NCI-H510A treated with DMSO at 0.1 percent for 48 hours (cell line): ENCODE data around the gene FLOT1.
A peak's percentile ranks its signal among the peaks of the same experiment; 100 is the strongest.
"Not testable (repeated sequence)": the region's sequence is repeated elsewhere in the genome, so short reads cannot be mapped to it uniquely, and the experiment has no call there.

Experiments
- DNase-seq: peaks from one replicate; lab custom pipeline; 2025; lab: John Stamatoyannopoulos, UW

Gene FLOT1

DNA sequence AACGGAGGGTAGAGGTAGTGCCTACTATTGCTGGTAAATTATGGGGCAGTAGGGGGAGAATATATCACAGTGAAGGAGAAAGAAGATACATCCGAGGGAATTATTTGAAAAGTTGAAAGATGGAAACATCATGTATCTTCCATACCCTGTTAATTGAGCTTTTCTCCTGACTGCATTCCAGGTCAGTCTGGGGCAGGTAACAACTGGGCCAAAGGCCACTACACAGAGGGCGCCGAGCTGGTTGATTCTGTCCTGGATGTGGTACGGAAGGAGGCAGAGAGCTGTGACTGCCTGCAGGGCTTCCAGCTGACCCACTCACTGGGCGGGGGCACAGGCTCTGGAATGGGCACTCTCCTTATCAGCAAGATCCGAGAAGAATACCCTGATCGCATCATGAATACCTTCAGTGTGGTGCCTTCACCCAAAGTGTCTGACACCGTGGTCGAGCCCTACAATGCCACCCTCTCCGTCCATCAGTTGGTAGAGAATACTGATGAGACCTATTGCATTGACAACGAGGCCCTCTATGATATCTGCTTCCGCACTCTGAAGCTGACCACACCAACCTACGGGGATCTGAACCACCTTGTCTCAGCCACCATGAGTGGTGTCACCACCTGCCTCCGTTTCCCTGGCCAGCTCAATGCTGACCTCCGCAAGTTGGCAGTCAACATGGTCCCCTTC lies 19.2 kb downstream of the FLOT1 start:
- DNase-seq: not testable (repeated sequence)

DNA sequence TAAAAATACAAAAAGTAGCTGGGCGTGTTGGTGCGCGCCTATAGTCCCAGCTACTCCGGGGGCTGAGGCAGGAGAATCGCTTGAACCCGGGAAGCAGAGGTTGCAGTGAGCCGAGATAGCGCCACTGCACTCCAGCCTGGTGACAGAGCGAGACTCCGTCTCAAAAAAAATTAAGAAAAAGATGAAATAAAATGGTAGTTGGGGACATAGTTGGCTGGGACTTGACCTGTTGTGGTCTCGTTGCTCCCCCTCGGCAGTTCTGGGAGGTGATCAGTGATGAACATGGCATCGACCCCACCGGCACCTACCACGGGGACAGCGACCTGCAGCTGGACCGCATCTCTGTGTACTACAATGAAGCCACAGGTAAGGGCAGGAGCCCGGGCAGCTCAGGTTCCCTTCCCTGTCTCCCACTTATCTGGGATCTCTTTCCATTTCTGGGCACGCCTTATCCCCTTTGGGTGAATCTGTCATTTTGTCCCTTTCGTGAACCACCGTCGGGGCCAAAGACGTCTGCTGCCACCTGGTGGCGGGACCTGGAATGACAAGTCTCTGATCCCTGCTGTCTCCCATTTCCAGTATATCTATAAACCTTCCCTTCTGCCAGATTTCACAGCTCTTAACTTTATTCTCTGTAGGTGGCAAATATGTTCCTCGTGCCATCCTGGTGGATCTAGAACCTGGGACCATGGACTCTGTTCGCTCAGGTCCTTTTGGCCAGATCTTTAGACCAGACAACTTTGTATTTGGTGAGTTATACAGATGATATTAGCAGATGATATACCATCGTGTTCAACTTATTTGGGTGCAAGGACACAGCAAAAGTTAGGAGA lies 20.0 kb downstream of the FLOT1 start:
- DNase-seq: peak; percentile 68

DNA sequence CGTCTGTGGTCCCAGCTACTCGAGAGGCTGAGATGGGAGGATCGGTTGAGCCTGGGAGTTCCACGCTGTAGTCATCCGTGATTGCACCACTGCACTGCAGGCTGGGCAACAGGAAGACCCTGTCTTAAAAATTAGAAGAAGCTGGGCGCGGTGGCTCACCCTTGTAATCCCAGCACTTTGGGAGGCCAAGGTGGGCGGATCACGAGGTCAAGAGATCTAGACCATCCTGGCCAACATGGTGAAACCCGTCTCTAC lies 20.5 kb downstream of the FLOT1 start:
- DNase-seq: not testable (repeated sequence)

DNA sequence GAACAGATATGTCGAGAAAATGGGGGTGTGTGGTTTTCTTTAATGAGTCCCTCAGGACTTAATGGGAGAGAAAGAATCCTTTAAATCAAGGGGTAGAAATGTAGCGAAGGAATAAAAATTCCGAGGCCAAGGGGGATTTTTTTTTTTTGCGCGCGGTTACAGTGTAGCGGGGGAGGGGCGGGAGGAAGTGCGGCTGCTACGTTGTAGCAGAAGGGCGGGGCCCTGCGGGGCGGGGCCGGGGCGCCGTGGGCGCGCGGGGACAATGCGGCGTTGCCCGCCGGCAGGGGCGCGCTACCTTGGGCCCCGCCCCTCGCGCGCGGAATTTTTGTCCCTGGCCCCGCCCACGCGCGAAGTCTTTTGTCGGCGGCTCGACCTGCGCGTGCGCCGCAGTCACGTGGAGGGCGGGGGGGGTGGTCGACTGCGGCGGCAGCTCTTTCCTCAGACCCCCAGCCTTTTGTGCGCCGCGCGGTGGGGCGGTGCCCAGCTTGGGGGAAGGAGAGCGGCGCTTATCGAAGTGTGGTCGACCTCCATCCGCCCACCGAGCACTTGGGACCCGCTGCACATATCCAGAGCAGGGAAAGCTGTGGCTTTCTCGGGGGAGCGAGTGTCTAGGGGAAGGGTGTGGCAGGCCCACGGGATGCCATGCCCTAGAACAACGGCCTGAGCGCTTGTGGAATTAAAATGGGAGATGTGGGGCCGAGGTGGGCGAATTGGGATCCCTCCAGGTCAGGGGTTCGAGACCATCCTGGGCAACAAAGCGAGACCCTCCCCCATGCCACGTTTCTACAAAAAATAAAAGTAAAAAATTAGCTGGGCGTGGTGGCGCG lies 21.1 kb downstream of the FLOT1 start:
- peak; percentile 90 for DNase-seq

DNA sequence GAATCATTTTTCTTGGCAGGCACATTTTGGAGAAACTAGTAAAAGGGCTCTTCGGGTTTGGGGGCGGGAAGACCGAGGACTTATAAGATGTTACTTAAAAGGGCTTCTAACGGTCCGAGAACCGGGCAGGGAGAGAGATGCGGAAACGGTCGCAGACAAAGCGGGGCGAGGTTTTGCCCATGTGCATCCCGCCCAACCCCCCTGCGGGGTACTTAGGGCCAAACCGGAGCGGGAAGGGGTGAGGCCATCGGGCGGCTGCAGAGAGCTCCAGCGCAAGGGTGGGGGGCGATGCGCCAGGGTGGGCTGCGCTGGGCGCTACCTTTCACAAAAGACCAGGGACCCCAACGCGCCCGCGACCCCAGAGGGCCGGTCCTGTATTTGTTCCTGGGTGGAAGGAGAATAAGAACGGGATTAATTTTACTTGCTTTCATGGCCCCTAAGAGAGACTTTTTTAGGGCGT lies 21.7 kb downstream of the FLOT1 start:
- DNase-seq: peak; percentile 49

DNA sequence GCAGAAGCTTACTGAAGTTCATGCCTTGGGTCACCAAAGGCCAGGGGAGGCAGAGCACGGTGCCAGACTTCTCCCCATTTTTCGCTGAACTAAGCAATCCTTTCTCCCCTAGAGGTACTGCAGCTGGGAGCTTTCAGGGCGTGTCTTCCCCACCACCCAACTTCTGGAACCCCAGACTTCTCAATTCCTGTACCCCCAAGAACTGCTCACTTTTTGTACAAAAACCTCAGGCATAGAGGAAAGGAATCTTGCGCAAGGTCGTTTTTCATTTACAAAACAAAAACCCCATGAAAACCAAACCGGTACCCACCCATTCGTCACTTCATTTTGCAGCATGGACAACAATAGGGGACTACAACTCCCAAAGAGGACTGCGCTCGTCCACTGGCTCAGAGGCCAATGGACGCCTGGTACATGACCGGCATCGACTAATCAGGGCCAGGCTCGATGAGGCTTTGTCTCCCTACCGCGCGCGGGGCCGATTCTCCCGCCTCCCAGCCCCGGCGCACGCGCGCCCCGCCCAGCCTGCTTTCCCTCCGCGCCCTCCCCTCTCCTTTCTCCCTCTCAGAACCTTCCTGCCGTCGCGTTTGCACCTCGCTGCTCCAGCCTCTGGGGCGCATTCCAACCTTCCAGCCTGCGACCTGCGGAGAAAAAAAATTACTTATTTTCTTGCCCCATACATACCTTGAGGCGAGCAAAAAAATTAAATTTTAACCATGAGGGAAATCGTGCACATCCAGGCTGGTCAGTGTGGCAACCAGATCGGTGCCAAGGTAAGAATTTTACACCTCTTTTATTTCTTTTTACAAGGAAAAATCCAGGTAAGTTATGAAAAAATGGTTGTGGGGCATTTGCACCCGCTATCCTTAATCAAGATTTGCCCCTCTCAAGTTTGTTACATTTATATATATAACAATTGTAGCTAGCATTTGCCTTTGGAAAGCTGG lies 22.4 kb downstream of the FLOT1 start, which contains the start of gene TUBB:
TSS of gene TUBB (plus strand) at position 562 of the 947 bp plus-strand sequence. CDS start at position 717, 155 bp downstream.
- DNase-seq: peak; percentile 94

DNA sequence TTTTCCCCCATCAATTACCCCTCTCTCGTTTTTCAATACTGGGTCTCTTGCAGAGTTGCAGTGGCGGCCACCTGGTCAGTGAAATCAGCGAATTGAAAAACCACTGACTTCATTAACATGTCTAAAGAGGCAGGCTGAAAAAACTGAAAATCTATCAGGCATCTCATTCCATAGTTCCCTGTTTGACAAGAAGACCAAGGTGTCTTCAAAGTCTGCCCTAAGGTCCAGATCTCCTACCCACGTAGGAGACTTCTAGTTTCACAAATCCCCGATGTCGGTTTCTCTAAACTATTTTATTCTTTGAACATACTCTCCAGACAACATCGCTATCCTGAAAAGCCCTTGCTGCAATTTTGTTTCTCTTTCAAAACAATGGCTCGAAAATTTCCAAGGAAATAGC lies 23.1 kb downstream of the FLOT1 start:
- peak; percentile 69 for DNase-seq

DNA sequence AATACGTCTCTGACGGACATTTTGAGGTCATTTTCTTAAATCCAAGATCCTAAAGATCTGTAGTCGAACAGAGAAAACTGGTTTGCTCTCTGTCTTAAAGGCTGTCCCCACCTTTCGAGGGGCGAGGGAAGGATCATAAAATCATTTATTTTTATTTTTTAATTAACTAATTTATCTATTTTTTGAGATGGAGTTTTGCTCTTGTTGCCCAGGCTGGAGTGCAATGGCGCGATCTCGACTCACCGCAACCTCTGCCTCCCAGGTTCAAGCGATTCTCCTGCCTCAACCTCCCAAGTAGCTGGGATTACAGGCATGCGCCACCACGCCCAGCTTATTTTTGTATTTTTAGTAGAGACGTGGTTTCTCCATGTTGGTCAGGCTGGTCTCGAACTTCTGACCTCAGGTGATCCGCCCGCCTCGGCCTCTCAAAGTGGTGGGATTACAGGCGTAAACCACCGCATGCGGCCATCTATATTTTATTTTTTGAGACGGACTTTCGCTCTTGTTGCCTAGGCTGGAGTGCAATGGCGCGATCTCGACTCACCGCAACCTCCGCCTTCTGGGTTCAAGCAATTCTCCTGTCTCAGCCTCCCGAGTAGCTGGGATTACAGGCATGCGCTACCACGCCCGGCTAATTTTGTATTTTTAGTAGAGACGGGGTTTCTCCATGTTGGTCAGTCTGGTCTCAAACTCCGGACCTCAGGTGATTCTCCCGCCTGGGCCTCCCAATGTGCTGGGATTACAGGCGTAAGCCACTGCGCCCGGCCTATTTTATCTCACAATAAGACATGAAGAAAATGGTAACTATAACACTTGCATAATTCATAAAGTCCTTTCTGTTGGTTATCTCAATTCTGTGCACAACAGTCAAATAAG lies 24.4 kb downstream of the FLOT1 start:
- DNase-seq: not testable (repeated sequence)

DNA sequence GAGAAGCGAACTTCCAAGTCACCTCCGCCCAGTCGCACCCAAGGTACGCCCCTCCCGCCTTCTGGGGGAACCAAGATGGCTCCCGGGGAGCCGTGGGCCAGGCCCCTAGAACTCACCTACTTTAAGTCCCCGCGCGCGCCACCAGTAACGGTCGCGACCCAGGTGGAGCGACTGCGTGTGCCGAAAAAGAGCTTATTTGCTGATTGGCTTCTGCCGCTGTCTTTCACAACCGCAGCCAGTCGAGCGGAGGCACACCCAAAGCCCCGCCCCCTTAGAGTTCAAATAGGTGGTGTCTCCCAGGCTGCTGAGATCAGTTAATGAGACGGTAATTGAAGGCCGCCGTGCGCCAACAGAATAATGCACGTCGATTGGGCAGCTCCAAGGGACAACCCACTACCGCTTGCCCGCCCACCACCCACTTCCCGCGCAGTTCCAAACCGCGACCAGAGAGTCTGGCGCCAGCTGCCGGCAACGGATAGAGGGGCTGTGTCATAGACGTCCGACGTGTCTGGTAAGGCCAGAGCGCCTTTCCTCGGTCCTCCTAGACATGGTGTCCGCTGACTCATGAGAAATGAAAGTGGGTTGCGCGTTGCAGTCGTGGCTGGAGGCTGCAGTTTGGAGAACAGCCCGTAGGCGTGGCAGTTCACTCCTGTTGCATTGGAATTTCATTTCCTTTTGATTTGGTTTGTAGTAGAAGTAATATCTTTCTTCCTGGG lies 25.2 kb downstream of the FLOT1 start, which contains the start of gene MDC1:
TSS of gene MDC1 (minus strand) at position 153 of the 716 bp plus-strand sequence. CDS start 2,106 bp downstream, outside the sequence.
- peak; percentile 100 for DNase-seq

DNA sequence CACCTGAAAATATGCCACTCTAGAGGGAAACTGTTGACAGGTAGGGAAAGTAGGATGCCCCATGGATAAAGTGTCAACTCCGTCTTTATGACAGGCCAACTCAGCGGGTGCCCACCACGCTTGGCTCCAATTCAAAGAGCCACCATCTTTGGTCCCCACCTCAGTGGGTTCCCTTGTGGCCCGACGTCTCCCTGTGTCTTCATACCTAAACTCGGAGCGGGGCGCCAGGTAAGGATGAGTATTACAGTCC lies 25.7 kb downstream of the FLOT1 start:
- DNase-seq: no peak

DNA sequence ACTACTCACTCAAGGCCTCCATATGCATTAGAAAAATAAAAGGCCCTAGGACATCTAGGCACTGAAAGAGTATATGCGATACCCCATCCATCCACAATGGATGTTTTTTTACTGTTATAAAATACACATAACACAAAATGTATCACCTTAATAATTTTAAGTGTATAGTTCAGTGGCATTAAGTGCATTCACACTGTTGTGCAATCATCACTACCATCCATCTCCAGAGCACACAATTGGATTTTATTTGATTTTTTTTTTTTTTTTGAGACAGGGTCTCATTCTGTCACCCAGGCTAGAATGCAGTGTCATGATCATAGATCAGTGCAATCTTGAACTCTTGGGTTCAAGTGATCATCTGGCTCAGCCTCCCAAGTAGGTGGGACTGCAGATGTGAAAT lies 28.2 kb downstream of the FLOT1 start:
- DNase-seq: no peak

DNA sequence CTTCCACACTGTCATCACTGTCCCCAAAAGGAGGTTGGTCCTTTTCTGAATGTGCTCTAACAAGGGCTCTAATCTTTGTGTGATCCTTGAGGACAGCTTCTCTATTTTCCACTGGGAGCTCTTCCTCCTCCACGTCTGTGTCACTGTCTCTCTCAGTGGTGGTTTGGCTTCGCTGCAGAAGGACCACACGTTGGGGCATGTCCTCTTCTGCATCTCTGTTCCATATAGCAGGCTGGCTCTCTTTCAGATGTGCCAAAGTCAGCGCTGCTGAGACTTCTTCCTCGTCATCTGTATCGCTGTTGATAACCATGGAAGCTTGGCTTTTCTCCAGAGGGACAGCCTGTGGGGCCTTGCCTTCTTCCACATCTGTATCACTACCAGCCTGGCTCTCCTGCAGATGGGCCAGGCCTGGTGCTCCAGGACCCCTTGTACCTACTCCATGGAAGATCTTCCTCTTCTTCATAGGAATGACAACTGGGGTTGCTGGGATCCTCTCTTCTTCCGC lies 30.0 kb downstream of the FLOT1 start:
- no peak for DNase-seq

DNA sequence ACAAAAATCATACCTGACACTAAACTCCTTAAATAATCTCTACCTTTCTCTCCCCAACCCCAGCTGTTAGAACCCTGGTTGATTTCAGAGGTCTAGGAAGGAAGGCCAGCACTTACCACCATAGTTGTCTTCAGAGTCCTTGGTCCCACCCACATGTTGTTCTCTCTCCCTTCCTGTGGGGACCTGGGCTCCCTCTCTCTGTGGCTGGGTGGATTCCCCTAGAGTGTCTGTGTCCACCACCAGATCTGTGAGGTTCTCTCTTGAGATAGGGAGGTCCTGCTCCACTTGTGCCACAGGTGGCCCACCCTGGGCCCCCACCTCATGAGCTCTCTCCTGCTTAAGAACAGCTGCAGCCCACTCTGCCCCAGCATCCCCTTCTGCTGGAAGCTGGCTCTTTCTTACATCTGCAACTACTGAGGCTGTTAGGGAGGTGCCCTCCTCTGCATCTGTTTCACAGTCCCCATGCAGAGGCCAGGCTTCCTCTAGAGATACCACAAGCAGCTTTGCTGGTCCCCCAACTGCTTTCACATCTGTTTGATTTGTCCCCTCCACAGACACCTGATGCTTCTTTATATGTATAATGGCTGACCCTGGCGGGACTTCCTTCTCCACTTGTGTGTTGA lies 30.6 kb downstream of the FLOT1 start:
- DNase-seq: no peak

DNA sequence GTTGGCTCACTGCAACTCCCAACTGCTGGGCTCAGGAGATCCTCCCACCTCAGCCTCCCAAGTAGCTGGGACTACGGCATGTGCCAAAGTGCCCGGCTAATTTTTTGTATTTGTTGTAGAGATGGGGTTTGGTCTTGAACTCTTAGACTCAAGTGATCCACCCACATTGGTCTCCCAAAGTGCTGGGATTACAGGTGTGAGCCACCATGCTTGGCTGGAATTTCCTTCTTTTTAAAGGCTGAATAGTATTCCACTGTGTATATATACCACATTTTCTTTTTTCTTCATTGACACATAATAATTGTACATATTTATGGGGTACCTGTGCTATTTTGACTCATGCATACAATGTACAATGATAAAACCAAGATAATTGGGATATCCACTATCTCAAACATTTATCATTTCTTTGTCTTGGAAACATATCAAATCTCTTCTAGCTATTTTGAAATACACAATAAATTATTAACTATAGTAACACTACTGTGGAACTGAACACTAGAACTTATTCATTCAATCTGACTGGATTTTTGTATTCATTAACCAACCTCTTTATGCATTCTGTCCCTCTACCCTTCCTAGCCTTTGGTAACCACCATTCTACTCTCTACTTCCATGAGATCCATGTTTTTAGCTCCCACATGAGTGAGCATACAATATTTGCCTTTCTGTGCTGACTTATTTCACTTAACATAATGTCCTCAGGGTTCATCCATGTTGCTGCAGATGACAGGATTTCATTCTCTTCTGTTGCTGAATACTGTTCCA lies 33.2 kb downstream of the FLOT1 start:
- no peak for DNase-seq

DNA sequence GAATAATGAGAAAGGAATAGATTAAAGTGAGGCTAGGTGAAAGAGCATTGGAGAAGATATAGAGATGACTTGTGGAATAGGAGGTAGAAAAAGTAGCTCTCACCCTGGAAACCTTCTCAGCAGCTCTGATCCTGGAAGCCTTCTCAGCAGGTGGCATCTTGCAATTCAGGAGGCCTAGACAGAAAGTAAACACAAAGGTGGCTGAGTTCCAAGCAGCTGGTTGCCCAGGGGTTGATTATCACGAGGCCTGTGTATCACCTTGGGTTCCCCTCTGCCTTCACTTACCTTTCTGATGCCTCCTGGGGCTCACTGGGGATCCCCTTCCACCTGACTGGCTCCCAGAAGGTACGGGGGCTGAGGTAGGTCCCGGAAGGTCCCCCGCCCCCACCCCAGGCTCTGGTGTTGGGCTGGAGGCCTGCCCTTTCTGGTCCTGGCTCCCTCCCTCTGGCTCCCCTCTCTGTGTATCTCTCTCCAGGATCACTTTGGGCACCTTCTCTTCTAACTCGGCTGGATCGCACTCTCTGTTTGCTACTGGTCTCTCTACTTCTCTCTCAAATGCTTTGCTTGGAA lies 35.1 kb downstream of the FLOT1 start:
- DNase-seq: peak; percentile 87

DNA sequence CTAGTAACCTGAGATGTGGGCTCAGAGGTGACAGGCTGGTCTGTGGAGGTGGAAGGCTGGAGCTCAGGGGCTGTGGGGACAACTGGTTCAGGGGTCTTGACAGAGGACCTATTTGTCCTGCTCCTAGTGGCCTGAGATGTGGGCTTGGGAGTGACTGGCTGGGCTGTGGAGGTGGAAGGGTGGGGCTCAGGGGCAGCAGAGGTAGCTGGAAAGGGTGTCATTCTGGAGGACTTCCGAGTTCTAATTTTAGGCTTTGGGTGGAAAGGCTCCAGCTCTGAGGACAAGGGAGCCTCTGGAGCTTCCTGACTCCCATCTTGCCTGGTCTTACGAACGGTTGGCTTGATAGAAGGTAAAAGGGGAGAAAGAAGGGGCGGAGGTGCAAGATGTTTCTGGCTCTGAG lies 36.9 kb downstream of the FLOT1 start:
- DNase-seq: no peak

DNA sequence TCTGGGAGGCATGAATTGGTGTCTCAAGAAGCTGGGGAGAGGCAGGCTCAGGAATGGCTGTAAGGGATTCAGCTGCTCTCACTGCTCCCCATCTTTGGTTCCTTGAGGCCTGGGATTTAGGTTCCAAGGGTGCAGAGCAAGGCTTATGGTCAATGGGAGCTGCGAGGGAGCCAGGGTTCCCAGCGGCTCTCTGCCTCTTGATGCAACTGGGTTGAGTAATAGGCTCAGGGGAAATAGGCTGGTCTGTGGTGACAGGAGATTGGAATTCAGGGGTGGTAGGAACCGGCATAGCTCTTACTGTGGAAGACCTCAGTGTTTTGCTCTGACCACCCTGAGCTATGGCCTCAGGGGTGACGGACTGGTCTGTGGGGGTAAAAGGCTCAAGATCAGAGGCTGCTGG lies 38.7 kb downstream of the FLOT1 start:
- no peak for DNase-seq

DNA sequence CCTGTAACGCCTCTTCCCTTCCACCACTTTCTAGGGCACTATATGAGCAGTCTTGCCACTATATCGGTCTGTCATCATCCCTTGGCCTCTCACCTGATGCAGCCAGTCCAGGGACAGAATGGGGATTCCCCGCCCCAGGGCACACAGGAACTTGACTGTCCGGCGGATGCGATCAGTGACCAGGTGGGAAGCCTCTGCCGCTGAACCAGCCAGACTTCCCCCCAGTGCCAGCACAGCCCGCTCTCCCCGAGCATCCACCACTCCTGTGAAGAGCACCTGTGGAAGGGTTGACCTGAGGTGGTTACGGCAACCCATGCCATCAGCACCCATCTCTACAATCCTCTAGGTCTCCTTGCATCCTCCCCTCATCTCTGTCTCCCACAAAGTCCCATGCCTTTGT lies 39.5 kb downstream of the FLOT1 start:
- no peak for DNase-seq
